GM12892 (cell line): ENCODE measurements around the gene INPP5A.

ENCODE experiments used
- POLR2AphosphoS5 ChIP-seq: IDR thresholded peaks from 2 replicates; pipeline ENCODE4 v1.6.1; 2011; ENCODE audit warnings: low read depth, low read length, control low read depth
- TAF1 ChIP-seq: IDR thresholded peaks from 2 replicates; pipeline ENCODE4 v1.6.1; 2011; ENCODE audit warnings: low read depth, mild to moderate bottlenecking, control low read depth, low read length, borderline replicate concordance

- no peak for TF ChIP-seq POLR2AphosphoS5
- TF ChIP-seq TAF1: no peak
Measured at GRCh38 chr10:132777441-132777840, 239.9 kb downstream of the INPP5A start.
